Inflammatory macrophage treated with lipopolysaccharide for 4 hours (primary cell): ENCODE data around the gene TOLLIP.

Experiments
- DNase-seq: peaks from one replicate; pipeline ENCODE4 v3.0.0-alpha.2; 2020

TOLLIP gene

GRCh38 chr11:1229471-1230120, 79.8 kb downstream of the TOLLIP start:
- DNase-seq: no peak

DNA sequence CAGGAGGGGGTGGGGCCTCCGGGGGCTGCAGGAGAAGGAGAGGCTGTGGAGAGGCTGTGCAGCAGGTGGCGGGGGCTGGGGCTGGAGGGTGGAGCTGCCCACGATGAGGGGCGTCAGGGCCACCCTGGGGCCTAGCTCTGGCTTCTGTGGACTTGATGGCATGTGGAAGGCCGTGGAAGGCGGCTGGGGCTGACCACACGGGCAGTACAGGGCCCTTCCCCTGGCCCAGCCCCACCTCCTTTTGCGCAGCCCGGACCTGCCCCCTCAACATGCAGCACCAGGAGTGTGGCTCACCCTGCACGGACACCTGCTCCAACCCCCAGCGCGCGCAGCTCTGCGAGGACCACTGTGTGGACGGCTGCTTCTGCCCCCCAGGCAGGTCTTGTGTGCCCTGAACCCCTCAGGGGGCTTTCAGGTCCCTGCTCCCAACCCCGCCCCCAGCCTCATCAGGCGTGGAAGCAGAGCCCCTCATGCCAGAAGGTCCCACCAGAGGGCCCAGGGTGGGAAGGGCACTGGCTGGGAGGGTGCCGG, 80.4 kb downstream of the TOLLIP start:
- no peak for DNase-seq

DNA sequence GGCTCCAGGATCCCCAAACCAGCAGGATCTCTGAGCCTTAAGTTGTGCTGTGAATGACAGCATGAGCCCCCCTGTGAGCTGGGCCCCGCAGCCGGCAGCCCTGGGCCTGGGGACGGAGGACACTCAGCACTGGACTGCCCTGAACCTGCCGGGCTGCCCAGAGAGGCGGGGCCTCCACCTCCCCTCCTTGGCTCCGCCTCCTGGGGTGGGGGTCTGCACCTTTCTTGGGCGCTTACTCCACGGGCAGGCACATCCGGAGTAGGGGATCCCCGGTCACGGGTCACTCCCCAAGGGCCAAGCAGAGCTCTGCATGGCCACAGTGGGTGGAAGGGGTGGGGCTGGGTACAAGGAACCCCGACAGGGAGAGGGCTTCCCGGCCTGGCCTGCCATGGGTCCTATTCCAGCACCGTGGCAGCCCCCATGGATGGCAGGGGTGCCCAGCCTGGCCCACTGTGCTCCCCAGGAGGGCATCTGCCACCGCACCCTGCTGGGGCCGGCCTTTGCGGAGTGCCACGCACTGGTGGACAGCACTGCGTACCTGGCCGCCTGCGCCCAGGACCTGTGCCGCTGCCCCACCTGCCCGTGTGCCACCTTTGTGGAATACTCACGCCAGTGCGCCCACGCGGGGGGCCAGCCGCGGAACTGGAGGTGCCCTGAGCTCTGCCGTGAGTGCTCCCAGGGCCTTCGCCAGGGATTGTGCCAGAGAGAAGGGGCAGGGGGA, 81.2 kb downstream of the TOLLIP start:
- no peak for DNase-seq

DNA sequence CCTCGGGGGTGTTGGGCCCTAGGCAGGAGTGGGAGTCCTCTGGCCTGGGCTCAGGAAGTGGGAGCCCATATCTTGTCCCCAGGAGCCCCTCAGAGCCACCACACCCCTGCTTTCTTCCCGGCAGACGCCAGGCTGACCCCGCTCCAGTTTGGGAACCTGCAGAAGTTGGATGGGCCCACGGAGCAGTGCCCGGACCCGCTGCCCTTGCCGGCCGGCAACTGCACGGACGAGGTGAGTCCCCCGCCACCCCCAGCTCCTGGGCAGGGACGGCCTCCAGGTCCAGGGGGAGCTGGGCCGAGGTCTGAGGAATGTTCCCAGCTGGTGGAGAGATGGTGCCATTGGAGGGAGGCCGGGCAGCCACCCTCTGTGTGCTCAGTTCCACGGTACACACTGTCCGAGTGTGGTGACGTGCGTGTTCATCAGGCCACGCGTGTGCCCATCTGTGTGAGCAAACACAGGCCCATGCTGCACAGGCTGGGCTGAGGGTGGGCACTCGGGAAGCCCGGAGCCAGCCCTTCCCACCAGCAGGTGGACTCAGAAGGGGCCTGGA, 81.8 kb downstream of the TOLLIP start:
- DNase-seq: no peak

- DNase-seq: no peak
Observed at GRCh38 chr11:1226986-1227550, 82.4 kb downstream of the TOLLIP start.

DNA sequence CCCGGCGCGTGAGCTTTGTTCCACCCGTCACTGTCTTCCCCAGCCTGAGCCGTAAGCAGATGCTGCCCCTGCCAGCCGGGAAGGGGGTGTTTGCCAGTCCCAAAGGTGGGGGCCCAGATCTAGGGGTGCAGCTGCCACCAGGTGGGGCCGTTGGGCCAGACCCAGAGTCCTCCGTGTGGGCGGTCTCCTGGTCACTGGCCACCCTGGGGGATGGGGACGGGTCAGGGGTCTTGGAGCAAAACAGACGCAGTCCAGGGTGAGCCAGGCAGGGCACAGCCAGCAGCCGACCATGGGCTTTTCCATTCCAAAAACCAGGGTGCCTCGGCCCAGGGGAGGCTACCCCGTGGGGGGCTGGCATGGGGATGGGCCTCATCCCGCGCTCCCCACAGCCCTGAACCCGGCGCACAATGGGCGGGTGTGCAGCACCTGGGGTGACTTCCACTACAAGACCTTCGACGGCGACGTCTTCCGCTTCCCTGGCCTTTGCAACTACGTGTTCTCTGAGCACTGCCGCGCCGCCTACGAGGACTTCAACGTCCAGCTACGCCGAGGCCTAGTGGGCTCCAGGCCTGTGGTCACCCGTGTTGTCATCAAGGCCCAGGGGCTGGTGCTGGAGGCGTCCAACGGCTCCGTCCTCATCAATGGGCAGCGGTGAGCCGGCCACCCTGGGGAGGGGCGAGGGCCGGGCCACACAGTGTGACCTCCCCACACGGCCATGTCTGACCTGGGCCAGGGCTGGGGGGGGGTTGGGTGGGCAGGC, 83.0 kb downstream of the TOLLIP start:
- no peak for DNase-seq

DNA sequence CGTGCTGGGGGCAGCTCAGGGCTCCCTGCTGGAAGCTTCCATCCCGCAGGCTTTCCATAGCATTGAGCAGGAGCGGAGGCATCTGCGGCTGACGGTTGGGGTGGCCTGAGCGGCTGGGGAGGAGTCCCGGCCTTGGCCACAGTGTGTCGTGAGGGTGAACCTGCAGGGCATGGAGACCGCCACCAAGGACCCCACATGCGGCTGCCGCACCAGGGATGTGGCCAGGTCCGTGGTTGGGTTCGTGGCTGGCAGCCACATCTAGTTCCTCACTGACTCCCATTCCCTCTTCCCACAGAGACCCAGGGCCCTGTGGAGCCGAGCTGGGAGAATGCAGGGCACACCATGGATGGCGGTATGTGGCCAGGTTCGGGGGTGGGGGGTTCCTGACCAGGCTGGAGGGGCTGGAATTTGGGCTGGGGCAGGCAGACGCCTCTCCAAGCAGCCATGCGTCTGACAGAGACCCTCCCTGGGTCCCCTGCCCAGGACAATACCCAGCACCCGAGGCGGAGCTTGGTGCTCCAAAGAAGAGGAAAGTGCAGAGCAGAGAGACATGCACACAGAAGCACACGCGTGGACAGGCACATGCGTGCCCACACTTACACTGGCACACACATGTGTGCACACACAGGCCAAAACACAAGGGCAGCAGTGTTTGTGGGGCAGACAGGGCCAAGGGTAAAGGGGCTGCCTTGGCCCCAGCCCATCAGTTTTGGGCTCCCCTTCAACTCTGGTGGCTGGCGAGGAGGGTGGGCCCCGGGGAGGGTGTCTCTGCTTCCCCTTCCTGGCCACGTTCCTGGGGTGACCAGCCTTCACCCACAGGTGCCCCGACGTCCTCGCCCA, 83.8 kb downstream of the TOLLIP start:
- no peak for DNase-seq

DNA sequence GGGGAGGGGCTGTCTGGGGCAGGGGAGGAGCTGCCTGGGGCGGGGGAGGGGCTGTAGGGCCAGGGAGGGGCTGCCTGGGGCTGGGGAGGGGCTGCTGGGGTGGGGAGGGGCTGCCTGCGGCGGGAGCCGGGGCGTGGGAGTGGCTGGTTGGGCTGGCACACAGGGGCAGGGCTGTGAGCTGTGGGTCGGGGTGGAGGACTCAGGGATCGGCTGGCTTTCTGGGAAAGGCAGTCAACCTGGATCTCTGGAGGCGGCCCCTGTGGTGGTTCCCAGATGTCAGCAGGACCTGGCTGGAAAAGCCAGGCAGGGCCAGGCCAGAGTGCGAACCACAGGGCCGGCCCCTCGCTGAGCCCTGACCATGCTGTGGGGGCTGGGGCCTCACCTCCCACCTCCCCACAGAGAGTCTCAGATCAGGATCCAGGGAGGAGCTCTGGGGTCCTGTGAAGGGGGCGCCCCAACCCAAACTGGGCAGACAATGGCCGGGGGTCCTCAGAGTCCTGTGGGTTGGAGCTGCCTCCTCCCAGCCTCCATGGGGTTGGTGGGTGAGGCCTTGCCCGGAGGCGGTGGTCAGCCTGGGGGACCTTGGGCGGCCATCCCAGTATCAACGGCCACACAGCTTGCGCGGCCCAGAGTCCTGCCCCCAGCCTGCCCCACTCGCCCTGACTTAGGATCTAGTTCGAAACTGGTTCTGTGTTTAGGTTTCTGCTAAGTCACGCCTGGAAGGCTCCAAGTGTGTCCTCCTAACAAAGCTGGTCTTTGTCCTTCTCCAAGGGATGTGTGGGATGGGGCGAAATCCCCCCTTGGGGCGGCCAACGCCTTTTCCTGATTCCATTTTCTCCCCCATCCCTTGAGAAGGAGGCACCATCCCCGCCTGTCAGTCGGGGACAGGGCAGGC, 84.7 kb downstream of the TOLLIP start:
- no peak for DNase-seq
